Left lobe of liver (tissue), 2 donors: ENCODE data around the gene RPL10A. TPM values are rescaled to one million over a fixed set of nuclear protein-coding genes. Genes with fewer than 3 reads are reported as not detected.
A peak's percentile ranks its signal among the peaks of the same experiment; 100 is the strongest.

Experiments
- ATAC-seq: fragments of 200-7000 bp; cut with Tn5 transposase; one replicate; pipeline ENCODE4 v1.9.1; 2020; ENCODE audit warnings: mild to moderate bottlenecking, moderate library complexity
- DNase-seq: peaks from one replicate; pipeline ENCODE4 v3.0.0-alpha.2; 2020; ENCODE audit warnings: low spot score
- total RNA-seq: library from RNA; stranded (reverse); gene quantifications from one replicate; pipeline ENCODE4 v1.2.1, GENCODE V29; 2021
- donor health status: DM: no; HTN: no; CAD: no; lungs with moderate emphysema.
- donor health status: DM: no; HTN: yes; CAD: no.

RPL10A gene
- total RNA-seq, 1 donor from 2014 or later, result 411 TPM

DNA sequence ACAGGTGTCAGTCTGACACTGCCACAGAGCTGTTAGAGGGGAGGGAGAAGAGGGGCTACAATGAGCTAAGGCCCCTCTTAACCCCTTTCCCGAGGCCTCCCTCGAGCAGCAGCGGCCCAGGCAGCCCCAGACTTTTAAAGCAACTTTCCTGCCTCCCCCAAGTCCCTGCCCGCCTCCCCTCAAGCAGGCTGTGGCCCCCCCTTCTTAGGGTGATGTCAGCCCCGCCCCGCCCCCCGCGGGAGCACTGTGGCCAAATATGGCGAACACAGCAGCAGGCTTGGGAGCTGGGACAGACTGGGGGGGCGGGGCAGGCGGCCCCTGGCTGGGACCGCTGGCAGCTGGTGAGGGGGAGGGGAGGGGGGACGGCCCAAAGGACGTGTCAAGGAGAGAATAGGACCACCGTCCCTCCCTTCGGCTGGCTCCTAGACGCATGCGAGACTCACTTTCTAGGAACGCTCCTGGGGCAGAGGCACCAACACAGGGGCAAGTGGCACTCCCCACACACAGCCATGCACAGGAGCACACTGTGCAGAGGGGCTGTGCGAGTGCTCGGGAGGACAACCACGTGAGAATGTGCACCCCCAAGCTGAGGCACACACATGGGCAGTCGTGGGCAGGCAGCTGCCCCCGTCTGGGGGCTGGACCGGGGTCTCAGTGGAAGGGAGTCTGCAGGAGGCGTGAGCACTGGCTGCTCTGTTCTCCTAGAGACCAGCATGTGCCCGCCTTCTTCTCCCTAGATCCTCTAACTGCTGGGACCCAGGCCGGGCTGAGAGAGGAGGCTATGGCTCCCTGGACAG is 22.0 kb downstream of the RPL10A start:
- no peak for DNase-seq
- peak; percentile 18 for ATAC-seq

DNA sequence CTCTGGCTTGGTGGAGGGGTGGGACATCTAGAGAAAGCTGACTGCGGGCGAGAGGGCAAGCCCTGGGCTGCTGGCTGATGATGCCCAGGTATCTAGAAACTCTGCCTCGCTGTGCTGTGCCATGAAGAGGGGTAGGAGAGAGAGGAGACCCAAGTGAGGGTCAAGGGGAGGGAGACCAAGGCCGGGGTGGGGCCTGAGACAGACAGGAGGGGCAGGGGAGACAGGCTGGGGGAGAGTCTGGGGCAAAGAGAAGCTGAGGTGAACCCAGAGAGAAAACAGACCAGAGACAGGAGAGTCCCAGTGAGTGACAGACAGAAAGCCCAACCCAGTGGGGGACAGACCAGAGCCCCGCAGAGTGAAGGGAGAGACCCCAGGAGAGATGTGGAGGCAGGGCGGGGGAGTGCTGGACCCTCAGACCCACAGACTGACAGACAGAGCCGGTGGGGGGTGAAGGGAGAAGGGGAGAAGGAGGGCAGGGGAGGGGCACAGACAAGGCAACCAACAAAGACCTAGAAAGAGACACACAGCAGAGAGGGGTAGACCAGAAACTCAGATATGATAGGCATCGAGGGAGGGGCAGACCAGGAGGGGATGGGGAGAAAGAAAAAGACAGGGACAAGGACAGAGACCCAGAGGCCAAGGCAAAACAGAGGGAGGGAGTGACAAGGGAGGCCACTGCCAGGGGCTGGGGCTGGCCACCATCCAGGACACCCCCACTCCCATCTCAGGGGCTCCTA is 22.8 kb downstream of the RPL10A start:
- ATAC-seq, result no peak

DNA sequence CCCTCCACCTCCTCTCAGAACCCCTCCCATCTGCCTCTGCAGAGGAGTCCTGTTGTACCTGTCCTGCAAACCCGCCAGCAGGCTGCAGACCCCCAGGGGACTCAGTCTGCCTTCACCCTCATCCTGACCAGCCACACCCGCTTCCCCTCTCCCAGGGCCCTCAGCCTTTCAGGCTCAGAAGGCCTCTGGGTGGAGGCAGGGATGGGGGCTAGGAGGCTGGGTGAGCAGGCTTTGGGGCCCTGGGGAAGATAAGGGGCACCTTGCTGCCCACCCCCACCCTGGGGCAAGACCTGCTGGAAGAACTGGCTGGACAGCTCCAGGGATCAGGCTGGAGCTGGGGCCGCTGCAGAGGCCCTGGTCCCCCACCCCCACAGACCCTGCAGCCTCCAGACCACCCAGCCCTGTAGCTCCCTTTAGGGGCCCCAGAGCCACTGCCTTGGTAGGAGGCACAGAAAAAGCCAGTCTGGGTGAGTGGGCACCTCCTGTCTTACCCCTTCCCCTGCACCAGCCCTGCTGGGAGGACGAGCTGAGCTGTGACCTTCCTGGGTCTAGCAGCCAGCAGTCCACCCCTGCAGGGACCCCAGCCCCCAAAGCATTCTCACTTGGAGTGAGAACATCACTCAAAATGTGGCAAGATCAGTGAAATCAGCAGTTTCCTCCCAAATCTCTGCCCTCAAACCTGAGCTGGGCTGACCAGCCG is 23.5 kb downstream of the RPL10A start:
- no peak for ATAC-seq
- no peak for DNase-seq

More for the DNA sequence above, 22.8 kb downstream of the RPL10A start:
- no peak for DNase-seq

DNA sequence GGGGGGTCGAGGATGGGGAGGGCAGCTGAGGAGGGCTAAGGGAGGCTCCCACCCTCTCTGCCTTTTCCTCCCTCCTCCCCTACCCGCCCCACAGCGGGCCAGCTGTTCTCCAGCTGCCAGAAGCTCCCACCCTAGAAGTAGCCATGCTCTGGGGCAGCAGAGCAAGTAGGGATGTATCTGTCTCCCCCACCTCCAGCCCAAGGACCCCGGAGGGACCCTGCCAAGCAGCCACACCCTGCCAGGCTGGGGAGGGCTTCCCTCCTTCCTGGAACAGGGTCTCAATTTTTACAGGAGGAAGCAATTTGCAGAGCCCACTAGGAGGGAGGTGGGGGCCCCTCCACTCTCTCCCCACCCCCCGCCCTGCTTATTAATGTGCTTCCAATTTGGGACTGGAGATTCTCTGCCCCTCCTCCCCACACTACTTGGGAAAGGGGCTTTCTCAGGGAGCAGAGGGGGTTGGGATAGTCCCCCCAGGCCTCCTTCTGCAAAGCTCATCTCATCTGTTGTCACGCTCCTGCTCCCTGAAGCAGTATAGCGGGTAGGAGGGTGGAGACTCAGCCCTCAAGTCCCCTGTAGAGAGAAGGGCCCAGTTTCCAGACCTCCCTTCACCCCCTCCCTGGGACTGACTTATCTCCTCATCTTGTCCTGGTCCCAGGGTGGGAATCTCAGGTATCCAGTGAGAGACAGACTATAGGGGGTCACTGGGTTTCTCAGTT is 24.2 kb downstream of the RPL10A start:
- DNase-seq (no peak), ATAC-seq (no peak)

DNA sequence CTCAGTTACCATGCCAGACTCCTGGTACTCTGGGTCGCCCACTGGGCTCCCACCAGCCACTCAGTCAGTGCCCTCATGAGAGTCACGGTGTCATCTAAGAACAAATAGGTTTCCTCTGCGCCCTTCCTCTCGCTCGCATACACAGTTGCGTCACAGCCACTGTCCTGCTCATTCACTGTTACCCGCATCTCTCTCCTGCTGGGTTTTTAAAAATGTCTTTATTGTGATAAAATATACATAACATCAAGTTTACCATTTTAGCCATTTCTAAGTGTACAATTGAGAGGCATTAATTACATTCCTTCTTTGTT is 24.7 kb downstream of the RPL10A start:
- ATAC-seq (no peak), DNase-seq (no peak)

GRCh38 chr6:35493307-35493983 is 25.2 kb downstream of the RPL10A start:
- ATAC-seq (no peak), DNase-seq (no peak)

GRCh38 chr6:35494161-35494563 is 26.0 kb downstream of the RPL10A start:
- DNase-seq (no peak), ATAC-seq (no peak)

GRCh38 chr6:35495258-35496035 is 27.2 kb downstream of the RPL10A start:
- DNase-seq (no peak), ATAC-seq (no peak)

- ATAC-seq (peak; percentile 76), DNase-seq (no peak)
Measured at GRCh38 chr6:35496036-35496840, 28.0 kb downstream of the RPL10A start.

- DNase-seq (peak; percentile 69), ATAC-seq (peak; percentile 74)
Measured at GRCh38 chr6:35496841-35497570, 28.8 kb downstream of the RPL10A start, which contains the start of gene TEAD3. Gene TEAD3, minus strand, starts transcription at chr6:35497079.

- ATAC-seq (peak; percentile 11), DNase-seq (no peak)
Measured at GRCh38 chr6:35497571-35498421, 29.6 kb downstream of the RPL10A start.

DNA sequence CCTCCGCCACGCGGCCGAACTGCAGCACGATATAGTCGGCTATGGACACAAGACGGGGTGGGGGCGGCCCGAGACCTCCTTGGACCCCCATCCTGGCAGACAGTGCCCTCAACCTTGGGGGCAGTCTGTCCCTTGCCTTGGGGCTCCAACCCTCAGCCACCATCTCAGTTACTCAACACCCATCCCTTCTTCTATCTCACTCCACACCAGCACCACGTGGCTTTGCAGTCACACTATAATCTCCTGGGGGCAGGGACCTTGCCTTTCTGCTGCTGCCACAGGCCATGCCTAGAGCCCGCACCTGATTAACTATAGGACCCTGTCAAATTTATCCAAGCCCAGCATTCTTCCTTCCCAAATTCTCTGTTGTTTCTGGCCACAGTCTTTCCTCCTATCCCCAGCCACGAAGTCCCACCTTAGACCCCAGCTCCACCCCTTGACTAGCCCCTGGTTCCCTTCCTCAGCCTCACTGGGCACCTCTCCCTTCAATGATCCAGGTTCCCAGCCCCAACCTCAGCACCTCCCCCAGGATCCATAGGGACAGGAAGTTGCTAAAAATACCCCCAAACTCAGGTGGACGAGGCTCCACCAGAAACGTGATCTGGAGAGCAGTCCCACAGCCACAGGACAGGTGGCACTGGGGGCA is 30.3 kb downstream of the RPL10A start:
- ATAC-seq (no peak), DNase-seq (no peak)

DNA sequence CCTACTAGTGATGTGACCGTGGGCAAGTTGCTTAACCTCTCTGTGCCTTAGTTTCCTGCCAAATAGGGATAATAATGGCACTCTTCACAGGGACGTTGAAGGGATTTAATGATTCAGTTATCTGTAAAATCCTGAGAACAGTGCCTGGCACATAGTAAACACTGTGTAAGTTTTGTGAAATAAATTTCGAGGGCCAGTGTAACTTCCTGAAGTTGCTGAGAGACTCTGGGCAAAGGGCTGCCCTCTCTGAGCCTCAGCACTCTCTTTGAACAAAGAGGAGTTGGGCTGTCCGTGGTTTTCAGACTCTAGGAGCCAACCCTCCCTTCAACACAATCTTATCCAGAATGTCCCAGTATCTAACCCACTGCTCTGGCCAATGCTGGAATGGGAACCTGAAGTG is 31.2 kb downstream of the RPL10A start:
- ATAC-seq, result no peak
- no peak for DNase-seq

DNA sequence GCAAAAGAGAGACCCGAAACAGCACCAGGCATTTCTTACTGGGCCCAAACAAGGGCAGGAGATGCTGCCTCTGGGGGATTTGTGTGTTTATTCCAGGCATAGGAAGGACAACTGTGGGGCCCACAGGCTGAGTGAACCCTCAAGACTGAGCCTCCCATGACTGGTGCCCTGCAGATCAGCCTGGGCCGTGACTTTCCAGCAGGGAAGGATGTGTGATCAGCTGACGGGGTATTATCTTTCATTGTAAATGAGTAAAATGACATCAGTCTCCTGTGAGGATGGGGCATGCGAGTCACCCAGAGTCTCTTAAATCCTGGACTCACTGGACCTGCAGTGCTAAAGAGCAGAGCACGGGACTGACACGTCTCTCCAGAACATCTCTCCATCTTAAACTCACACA is 32.6 kb downstream of the RPL10A start:
- DNase-seq (no peak), ATAC-seq (no peak)

DNA sequence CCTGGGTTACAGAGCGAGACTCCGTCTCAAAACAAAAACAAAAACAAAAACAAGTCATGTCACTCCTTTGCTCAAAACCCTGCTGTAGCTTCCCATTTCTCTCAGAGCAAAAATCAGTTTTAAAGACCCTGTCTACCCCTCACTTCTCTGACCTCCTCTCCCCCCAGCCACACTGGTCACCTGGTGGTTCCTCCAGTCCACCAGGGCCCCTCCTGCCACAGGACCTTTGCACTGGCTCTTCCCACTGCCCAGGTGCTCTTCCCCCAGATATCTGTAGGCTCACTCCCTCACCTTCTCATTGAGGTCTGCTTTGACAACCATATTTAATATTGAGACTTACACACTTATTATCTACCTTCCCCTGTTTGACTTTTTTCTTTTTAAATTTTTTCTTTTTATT is 33.6 kb downstream of the RPL10A start:
- DNase-seq, result no peak
- ATAC-seq, result no peak

GRCh38 chr6:35503534-35503933 is 35.3 kb downstream of the RPL10A start:
- ATAC-seq (no peak), DNase-seq (no peak)

DNA sequence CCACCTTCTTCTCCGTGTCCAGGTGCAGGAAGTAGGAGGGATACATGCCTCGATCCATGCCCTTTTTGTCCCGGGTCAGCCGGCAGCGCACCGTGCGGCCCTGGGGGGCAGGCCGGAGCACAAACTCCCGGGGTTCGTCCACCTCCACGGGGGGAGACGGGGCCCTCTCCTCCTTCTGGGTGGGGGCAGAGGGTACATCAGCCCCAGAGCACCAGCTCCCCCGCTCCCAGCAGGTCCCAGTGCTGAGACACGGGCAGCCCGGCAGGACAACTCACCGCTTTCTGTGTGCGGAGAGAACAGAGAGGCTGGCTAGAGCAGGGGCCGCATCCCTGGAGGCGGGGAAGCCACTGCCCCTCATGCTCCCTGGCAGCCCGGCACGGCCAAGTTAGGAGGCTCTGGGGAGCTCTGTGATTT is 37.8 kb downstream of the RPL10A start:
- no peak for DNase-seq
- ATAC-seq, result no peak
